Urothelium cell line (cell line): ENCODE results near the gene GNB5.
A peak's percentile ranks its signal among the peaks of the same experiment; 100 is the strongest.

ENCODE experiments used
- DNase-seq: peaks from one replicate; pipeline ENCODE4 v3.0.0; 2011; ENCODE audit warnings: low spot score, mixed read lengths
- FAIRE-seq: peaks from 2 replicates; lab custom pipeline; 2011; peaks lifted over from hg19 to GRCh38; lab: Jason Lieb, UNC

The GNB5 gene

DNA sequence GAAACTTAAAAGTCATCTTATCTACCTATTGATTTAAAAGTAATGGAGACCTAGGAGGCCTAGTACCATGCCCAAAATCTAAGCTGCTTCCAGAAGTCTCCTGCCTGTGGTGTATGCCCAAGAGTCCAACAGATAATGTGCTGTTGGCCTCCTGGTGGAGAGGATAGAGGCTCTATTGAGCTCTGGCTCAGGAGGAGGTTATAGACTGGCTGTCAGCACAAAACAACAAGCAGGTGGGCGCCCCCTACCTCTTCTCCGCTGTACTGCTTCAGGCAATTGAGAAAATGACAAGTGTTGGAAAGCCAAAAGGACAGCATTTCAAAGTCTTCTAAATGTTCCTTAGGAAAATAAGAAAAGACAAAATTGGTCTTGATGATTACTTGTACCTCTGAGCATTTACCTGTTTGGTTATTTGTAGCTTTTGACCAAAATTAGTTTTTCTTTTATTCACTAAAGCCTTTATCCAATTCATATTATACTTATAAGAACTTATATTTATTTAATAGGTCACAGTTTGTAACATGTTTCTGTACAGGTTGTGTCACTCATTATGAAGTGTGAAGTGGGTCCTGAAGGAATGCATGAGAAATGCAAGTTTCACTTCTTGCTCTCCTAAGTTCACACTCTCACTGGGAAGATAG, 17.2 kb upstream of the GNB5 start:
- FAIRE-seq = no peak
- DNase-seq = peak; percentile 66

GRCh38 chr15:52207191-52207590, 16.0 kb upstream of the GNB5 start:
- FAIRE-seq = no peak

DNA sequence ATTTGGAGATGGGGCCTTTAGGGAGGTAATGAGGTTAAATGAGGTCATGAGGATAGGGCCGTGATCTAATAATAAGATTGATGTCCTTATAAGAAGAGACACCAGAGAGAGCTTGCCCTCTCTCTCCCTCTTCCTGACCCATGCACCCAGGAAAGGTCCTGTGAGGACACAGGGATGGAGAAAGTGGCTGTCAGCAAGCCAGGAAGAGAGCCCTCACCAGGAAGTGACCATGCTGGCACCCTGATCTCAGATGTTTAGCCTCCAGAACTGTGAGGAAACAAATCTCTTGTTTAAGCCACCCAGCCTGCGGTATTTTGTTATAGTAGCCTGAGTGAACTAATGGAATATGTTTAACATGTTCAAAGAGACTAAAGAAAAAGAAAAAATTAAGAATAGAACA, 15.3 kb upstream of the GNB5 start:
- no peak for FAIRE-seq
- no peak for DNase-seq

More at GRCh38 chr15:52207191-52207590, 16.0 kb upstream of the GNB5 start:
- no peak for DNase-seq

DNA sequence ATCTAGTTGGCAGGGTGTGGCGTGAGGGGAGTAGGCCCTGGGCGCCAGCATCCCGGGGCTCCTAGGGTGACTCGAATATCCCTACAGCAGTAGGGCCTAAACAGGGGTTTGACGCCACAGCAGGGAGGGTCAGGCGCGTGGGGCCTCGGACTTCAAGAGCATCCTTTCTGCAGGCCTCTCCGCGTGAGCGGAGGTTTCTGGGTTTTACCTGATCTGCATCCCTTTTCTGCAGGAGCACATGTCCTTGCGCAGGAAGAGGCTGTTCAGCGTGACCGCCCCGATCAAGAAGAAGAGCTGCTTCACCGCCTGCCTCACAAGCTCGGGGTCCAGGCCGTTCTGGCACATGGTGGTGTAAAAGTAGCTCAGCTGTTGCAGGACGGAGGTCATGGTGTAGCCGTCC, 13.5 kb upstream of the GNB5 start:
- FAIRE-seq (no peak), DNase-seq (no peak)

DNA sequence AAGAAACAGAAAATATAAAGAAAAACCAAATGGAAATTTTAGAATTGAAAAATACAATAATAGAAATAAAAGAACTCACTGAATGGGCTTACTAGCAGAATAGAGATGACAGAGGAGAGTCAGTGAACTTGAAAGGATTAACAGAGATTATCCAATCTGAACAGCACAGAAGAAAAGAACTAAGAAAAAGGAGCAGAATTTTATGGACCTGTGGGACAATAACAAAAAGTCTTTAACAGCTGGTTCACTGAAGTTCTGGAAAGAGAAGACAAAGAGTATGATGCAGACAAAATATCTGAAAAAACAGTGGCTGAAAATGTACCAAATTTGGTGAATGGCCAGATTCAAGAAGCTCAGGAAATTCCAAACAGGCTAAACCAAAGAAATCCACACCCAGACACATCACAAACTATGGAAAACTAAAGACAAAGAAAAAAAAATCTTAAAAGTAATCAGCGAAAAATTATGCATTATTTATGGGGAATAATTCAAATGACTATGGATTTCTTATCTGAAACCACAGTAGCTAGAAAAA, 9.7 kb upstream of the GNB5 start:
- DNase-seq = no peak
- FAIRE-seq = no peak

DNA sequence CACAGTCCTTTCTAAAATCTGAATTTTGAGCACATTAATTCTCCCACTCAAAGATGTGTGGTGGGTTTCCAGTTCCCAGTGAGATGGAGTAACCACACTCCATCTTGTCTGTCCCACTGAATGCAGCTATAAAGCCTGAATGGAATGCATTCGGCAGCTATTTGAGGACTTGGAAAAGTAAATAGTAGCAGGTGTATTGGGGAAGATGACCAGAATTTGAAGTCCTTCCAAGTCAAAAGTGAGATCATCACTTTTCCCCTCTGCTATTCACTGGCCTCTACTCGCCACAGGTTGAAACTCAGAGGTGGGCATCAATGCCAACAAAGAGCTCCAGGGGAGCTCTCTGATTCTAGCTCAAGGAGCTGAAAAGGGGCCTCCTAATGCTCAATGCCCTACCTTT, 8.1 kb upstream of the GNB5 start:
- DNase-seq = no peak
- no peak for FAIRE-seq

GRCh38 chr15:52196891-52197290, 5.7 kb upstream of the GNB5 start:
- no peak for FAIRE-seq

DNA sequence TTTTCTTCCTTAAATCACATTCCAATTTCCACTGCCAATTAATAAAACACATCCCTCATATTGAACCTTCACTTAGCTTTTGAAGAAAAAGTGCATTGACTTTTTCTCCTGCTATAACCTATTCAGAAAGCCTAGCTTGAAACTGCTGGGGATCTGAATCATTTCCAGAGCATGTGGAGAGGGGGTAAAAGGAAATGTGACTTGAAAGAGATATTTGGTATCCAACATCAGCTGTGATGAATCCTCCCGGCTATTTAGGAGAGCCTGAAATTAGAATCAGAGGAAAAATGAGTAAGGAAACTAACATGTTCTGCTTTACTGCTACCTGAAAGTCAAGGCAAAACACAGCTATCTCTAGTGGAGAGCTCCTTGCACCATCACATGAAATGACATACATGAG, 2.6 kb upstream of the GNB5 start:
- FAIRE-seq (no peak), DNase-seq (no peak)

More at GRCh38 chr15:52196891-52197290, 5.7 kb upstream of the GNB5 start:
- no peak for DNase-seq

DNA sequence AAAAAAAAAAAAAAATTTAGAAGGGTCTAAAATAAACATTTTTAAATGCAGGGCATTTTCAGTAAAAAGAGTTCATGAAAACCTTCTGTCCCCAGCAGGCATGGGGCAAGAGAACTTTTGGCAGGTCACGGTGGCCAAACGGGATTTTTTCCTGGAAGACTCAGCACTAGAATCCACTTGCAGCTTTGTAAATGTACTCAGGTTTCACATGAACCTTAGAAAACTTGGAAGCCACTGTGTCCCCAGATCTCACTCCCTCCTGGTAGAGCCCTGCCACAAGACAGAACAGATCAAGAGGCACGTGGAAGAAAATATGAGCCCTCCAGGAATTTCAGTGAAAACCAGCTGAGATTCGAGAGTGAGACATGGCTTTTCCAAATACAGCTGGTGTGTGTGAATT, 2.1 kb upstream of the GNB5 start:
- no peak for DNase-seq
- FAIRE-seq = no peak

GRCh38 chr15:52186651-52187486, 4.3 kb downstream of the GNB5 start:
- no peak for FAIRE-seq
- no peak for DNase-seq

DNA sequence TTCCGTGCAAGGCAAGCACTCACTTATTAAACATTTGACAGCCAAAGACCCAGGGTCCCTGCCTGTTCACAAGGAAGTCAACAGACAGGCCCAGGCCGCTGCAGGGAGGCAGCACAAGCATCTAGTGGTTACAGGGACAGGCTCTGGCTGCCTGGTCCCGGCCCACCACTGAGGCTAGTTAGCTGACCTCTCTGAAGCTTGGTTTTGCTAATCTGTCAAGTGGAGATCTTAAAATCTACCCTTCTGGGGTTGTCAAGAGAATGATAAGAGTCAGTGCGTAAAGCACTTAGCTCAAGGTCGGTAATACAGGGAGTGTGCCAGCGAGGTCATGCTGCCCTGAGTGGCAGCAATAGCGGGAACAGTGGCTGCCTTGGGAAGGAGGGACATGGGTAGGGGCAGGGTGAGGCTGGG, 6.0 kb downstream of the GNB5 start:
- FAIRE-seq (no peak), DNase-seq (no peak)

- FAIRE-seq = no peak
- DNase-seq = no peak
These were observed 6.5 kb downstream of the GNB5 start for GRCh38 chr15:52184721-52185120.

DNA sequence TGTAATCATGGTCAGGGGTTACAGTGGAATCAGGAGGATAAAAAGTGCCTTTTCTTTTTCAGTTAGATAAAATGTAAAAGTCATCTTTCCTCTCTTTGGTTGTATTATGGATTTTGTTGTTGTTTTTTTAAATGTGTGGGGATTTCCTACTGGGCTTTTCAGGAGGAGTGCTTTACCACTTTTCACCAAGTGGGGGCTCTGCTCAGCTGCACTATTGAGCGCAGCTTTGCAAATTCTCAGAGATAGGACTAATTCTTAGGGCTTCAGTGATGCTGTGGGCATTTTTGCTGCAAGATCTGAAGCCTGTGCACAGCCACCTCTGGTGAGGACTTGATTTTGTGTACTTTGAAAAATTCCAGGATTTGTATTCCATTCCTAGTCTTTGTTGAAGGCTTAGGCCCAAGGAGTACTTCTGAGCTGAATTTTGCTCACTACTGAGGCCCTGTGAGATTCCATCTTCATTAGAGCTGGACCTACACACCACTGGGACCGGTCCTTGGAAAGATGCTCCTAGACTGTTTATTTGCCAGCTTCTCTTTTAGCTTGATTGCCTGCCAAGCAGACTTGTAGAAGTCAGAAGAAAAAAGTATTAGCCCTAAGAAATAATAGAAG, 7.5 kb downstream of the GNB5 start:
- DNase-seq (peak; percentile 32), FAIRE-seq (no peak)

DNA sequence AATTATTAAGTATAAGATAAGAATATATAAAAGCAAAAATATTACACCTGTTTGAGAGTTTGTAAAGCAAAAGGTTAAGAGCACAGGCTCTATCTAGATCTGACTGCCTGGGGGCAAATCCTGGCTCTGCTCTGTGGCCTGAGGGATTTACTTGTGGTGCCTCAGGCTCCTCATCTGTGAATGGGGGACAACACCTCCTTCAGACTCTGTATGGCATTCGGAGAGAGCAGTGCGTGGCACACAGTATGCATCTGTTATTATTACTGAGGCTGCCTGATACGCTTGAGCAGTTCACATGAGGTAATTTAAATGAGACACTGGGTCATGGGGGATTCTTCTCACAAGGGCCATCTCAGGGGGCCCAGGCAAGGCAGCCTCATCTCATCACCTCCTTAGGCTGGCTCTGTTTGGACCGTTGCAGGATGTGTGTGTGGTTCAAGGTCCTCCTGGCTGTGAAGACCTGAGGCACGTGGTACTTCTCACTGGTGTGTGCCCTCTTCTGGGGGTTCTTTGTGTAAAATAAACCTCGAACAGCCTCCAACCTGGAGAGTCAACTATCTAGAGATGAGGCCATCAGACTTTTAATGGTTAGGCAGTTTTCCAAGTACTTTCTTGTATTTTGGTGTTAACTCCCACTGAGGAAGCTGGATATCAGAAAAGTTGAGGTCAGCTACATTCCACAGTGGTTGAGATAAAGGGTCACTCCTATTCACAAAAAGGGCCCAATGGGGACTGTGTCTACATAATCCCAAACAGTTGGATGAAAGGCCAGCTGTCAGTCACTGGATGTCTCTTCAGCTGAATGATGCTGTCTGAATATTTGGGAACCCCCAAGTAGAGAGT, 9.0 kb downstream of the GNB5 start:
- FAIRE-seq (no peak), DNase-seq (no peak)

- no peak for FAIRE-seq
- no peak for DNase-seq
These were observed 10.2 kb downstream of the GNB5 start for GRCh38 chr15:52180851-52181450.

- DNase-seq (no peak), FAIRE-seq (no peak)
These were observed 10.9 kb downstream of the GNB5 start for GRCh38 chr15:52180196-52180835.

- DNase-seq = peak; percentile 91
- peak; percentile 52 for FAIRE-seq
These were observed 11.7 kb downstream of the GNB5 start for GRCh38 chr15:52179278-52180195.

DNA sequence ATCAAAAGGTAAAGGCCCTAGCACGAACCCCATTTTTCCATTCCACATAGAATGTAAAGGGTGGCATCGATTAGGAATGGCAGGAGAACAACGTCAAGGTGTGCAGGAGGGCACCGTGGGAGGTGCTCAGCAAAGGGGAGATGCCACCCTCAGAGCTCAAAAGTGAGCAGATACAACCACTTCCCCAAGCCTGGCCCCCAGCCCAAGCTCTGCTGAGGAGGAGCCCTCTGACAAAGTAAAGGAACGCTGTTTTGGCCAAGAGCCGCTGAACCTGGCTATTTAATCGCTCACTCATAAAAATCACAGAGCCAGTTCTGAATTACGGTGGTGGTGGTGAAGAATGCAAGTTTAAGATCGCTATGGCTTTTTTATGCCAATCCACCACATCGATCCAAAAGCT, 12.4 kb downstream of the GNB5 start:
- FAIRE-seq (no peak), DNase-seq (no peak)

DNA sequence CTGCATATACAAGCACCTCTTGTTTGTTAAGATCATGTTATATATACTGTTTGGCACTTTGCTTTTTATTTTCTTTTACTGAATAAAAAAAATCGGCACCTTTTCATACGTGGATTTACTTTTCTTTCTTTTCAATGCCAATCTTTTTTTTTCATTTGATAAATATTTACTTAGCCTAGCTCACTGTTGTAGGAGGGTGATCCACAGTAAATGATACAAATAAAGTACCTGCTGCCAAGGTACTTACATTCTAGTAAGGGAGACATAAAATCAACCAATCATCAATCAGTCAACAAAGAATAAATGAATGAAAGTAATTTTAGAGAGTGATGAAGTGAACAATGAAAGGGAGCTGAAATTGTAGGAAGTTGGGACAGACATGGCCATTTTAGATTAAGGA, 18.3 kb downstream of the GNB5 start:
- FAIRE-seq (no peak), DNase-seq (no peak)
